ENCODE measurements around the gene SNX7. TPM values are rescaled to one million over a fixed set of nuclear protein-coding genes. Genes with fewer than 3 reads are reported as not detected.

SNX7 gene
- total and polyA plus RNA-seq, 2 donors (not counting 3 experiments of a cell fraction or from before 2014, with no cell fraction given): 22.4 to 37.9 TPM

DNA sequence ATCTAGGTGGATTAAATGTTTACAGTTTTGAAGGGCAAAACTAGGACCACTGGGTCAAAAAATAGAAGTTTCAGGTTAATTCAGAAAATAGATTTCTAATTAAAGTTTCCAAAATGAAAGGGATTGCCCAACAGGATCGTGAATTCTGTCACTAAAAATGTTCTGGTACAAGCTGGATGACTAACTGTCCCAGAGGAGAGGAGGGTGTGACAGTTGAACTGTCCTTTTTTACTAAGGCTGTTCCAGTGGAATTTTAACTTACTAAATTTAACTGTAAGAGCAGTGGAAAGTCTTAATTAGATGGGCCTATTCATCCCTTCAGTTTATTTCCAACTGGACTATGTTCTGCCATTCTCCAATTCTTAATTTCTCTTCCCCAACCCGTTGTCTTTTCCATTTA is 7.2 kb downstream of the SNX7 start:
- dilution Hi-C loops (cut with MboI; ENCODE audit: extremely low pct_ligation_motif_present, low sequenced_read_pairs) (no loop called here), intact Hi-C loops (cut with micrococcal nuclease) (loop anchor here (10.0 kb wide), 2 partner anchors 236 to 614 kb away; no protein-coding TSS in a partner anchor)
- H3K4me2 ChIP-seq (ENCODE audit: insufficient read depth, low read length): no peak overlapping the region
- H3K36me3 ChIP-seq (ENCODE audit: control insufficient read depth in 2 of 2, extremely low read depth in 1 of 2, insufficient read depth in 2 of 2, low read length in 2 of 2): no peaks in the 10 kb centered on the region
- H3K9me1 ChIP-seq (replicated peaks; ENCODE audit: control insufficient read depth, extremely low read depth, insufficient read depth, low read length): peaks cover 3% of the 10 kb centered on the region
- no peak overlapping the region for H3K4me3 ChIP-seq (replicated peaks in 1 of 3; ENCODE audit: insufficient read depth in 1 of 3, low read depth in 1 of 3, low read length in 3 of 3)
- H3K27ac ChIP-seq (ENCODE audit: insufficient read depth, low read depth, low read length): no peak overlapping the region
- TF ChIP-seq FOS (IDR thresholded peaks at IDR 0.05; ENCODE audit: borderline replicate concordance, insufficient read depth, low read length) (no peak), JUN (IDR thresholded peaks at IDR 0.05; ENCODE audit: borderline replicate concordance, insufficient read depth, insufficient read length, low read depth) (no peak), GATA2 (IDR thresholded peaks at IDR 0.05; ENCODE audit: insufficient read depth, insufficient read length, low read depth, low read length) (no peak), EZH2 (IDR thresholded peaks at IDR 0.05; ENCODE audit: borderline replicate concordance, low read depth, low read length, severe bottlenecking) (no peak), POLR2AphosphoS5 (IDR thresholded peaks at IDR 0.05; ENCODE audit: insufficient read depth, low read depth, low read length) (no peak), POLR2A (IDR thresholded peaks at IDR 0.05; ENCODE audit: low read depth, low read length) (no peak), MYC (IDR thresholded peaks at IDR 0.05; ENCODE audit: low read depth, low read length) (no peak)
- TF ChIP-seq, protein P1, sequence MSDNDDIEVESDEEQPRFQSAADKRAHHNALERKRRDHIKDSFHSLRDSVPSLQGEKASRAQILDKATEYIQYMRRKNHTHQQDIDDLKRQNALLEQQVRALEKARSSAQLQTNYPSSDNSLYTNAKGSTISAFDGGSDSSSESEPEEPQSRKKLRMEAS (IDR thresholded peaks at IDR 0.05; ENCODE audit: insufficient read depth, insufficient read length): no peak
- TF ChIP-seq, protein P2, sequence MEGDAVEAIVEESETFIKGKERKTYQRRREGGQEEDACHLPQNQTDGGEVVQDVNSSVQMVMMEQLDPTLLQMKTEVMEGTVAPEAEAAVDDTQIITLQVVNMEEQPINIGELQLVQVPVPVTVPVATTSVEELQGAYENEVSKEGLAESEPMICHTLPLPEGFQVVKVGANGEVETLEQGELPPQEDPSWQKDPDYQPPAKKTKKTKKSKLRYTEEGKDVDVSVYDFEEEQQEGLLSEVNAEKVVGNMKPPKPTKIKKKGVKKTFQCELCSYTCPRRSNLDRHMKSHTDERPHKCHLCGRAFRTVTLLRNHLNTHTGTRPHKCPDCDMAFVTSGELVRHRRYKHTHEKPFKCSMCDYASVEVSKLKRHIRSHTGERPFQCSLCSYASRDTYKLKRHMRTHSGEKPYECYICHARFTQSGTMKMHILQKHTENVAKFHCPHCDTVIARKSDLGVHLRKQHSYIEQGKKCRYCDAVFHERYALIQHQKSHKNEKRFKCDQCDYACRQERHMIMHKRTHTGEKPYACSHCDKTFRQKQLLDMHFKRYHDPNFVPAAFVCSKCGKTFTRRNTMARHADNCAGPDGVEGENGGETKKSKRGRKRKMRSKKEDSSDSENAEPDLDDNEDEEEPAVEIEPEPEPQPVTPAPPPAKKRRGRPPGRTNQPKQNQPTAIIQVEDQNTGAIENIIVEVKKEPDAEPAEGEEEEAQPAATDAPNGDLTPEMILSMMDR (IDR thresholded peaks at IDR 0.05; ENCODE audit: extremely low read depth in 1 of 2, insufficient read depth in 1 of 2, low read depth in 1 of 2, low read length in 2 of 2): no peak
- peaks cover 31% of the 10 kb centered on the region for H3K79me2 ChIP-seq (ENCODE audit: control insufficient read depth, insufficient read depth, low read length)
- H3K4me1 ChIP-seq (ENCODE audit: control insufficient read depth, extremely low read depth, insufficient read depth, low read length): no peaks in the 10 kb centered on the region
- H4K20me1 ChIP-seq (replicated peaks; ENCODE audit: control insufficient read depth, extremely low read depth, insufficient read depth, low read length): no peaks in the 10 kb centered on the region
- no TSS peak for BruUV-seq (replicated peaks)
- CTCF ChIA-PET: interaction anchor here (1.5 kb wide), 1 partner anchor 80 kb away, joined by 5 read pairs; no protein-coding TSS in a partner anchor
- POLR2A ChIA-PET: no interaction called here
- H3K9ac ChIP-seq (replicated peaks; ENCODE audit: extremely low read depth, insufficient read depth, low read length): no peak overlapping the region
- H3K27me3 ChIP-seq (ENCODE audit: control insufficient read depth in 2 of 2, insufficient read depth in 2 of 2, low read length in 2 of 2): no peaks in the 10 kb centered on the region
- DNase-seq (ENCODE audit: low read depth, low spot score) (no peak), FAIRE-seq (no peak)
- H2AFZ ChIP-seq (ENCODE audit: low read depth, low read length): no peak overlapping the region
- no peaks in the 10 kb centered on the region for H3K9me3 ChIP-seq (replicated peaks; ENCODE audit: control insufficient read depth, insufficient read depth, low read length)
